GM12875 (cell line): ENCODE measurements around the gene CYB5RL.

Experiments used
- H3K4me3 ChIP-seq: one replicate; pipeline ENCODE4 v1.5.1; 2011; ENCODE audit warnings: low read depth, low read length, control low read depth
- CTCF ChIP-seq: IDR thresholded peaks from 2 replicates; pipeline ENCODE4 v1.5.1; 2011; ENCODE audit warnings: low read depth, mild to moderate bottlenecking, control low read depth, inconsistent platforms, low read length, moderate library complexity, borderline replicate concordance; ENCODE audit not compliant: insufficient read depth

CYB5RL gene

GRCh38 chr1:54159733-54160316, 40.0 kb downstream of the CYB5RL start:
- no peak for TF ChIP-seq CTCF
- H3K4me3 ChIP-seq: no peak overlapping the region

- no peak for TF ChIP-seq CTCF
- no peak overlapping the region for H3K4me3 ChIP-seq
These were observed 41.8 kb downstream of the CYB5RL start for GRCh38 chr1:54158071-54158470.

- no peak for TF ChIP-seq CTCF
- H3K4me3 ChIP-seq: no peak overlapping the region
These were observed 42.4 kb downstream of the CYB5RL start for GRCh38 chr1:54157401-54157800.

- no peak for TF ChIP-seq CTCF
- no peak overlapping the region for H3K4me3 ChIP-seq
These were observed 42.8 kb downstream of the CYB5RL start for GRCh38 chr1:54156986-54157385.

- no peak for TF ChIP-seq CTCF
- H3K4me3 ChIP-seq: no peak overlapping the region
These were observed 43.6 kb downstream of the CYB5RL start for GRCh38 chr1:54156201-54156600.

- no peak overlapping the region for H3K4me3 ChIP-seq
- TF ChIP-seq CTCF: no peak
These were observed 46.0 kb downstream of the CYB5RL start for GRCh38 chr1:54153535-54154439.

GRCh38 chr1:54152696-54153095, 47.1 kb downstream of the CYB5RL start, which contains the start of gene CDCP2:
Gene CDCP2, minus strand, starts transcription at chr1:54153000. Its CDS starts 78 bp downstream, at chr1:54152922.
- TF ChIP-seq CTCF: no peak
- no peak within 1 kb of the TSS for H3K4me3 ChIP-seq
